GM12801 (cell line): ENCODE measurements around the gene CLASP1.

Experiments used
- CTCF ChIP-seq: IDR thresholded peaks from one replicate; pipeline ENCODE4 v1.5.1; 2011; ENCODE audit warnings: control low read depth; ENCODE audit not compliant: insufficient read length; ENCODE audit errors: extremely low read depth

The CLASP1 gene

GRCh38 chr2:121501031-121501430, 148.2 kb downstream of the CLASP1 start:
- TF ChIP-seq CTCF: no peak

GRCh38 chr2:121498731-121499130, 150.5 kb downstream of the CLASP1 start:
- no peak for TF ChIP-seq CTCF

- no peak for TF ChIP-seq CTCF
Observed at GRCh38 chr2:121492409-121492808, 156.9 kb downstream of the CLASP1 start.

DNA sequence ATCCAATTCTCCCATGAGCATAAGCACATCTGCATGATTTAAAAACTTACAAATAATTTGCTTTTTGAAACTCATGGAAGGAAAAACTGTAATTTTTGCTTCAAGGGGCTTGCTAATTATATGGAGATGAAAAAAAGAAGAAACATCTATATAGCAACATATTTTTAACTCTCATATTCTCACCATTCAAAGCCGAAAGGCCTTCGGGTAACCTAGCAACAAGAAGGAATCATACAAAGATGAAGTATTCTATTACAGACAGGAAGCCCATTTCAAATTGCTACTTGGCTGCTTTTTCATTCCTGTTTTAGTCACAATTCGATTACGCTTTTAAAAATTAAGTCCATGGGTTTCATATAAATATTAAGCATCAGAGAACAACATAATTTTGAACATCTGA, 157.7 kb downstream of the CLASP1 start:
- no peak for TF ChIP-seq CTCF

GRCh38 chr2:121490584-121491133, 158.6 kb downstream of the CLASP1 start:
- no peak for TF ChIP-seq CTCF

GRCh38 chr2:121489911-121490583, 159.2 kb downstream of the CLASP1 start:
- TF ChIP-seq CTCF: no peak

DNA sequence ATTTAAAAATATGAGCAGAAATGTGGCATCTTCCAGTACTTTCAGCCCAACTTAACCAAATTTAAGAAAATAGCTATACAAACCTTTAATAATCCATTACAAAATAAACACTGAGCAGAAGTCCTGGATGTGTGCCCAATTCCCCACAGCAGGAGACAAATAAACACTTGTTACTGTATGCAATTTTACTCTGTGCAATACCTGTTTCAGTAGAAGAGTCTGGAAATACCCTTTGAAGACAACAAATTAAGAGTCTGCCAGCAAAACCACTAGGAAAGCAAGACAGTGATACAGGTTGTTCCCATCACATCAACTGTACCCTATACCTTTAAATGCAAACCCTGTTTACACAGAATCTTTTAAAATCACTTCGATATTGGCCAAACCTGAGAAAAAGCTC, 160.0 kb downstream of the CLASP1 start:
- no peak for TF ChIP-seq CTCF
